K562 (cell line): ENCODE results near the gene PNPLA2. TPM values are rescaled to one million over a fixed set of nuclear protein-coding genes. Genes with fewer than 3 reads are reported as not detected.

ENCODE experiments used
- DPF2 ChIP-seq: fragments of 450-650 bp; IDR thresholded peaks from 2 replicates; pipeline ENCODE4 v1.6.1; 2016
- HDAC3 ChIP-seq: fragments of 450-650 bp; IDR thresholded peaks from 2 replicates; pipeline ENCODE4 v1.6.1; 2018; ENCODE audit warnings: borderline replicate concordance, mild to moderate bottlenecking, moderate library complexity; ENCODE audit not compliant: partially characterized antibody
- IRF9 ChIP-seq: fragments of 450-650 bp; IDR thresholded peaks from 2 replicates; pipeline ENCODE4 v1.6.1; 2016; ENCODE audit warnings: missing biosample characterization, missing genetic modification characterization
- MCM7 ChIP-seq, 2 experiments: fragments of 450-650 bp; IDR thresholded peaks; 2 replicates each; pipeline ENCODE4 v1.6.1; 2016 to 2018
- NCOA4 ChIP-seq: fragments of 450-650 bp; IDR thresholded peaks from 2 replicates; pipeline ENCODE4 v1.6.1; 2018; ENCODE audit warnings: mild to moderate bottlenecking; ENCODE audit not compliant: partially characterized antibody
- NKRF ChIP-seq: fragments of 450-650 bp; IDR thresholded peaks from 2 replicates; pipeline ENCODE4 v1.6.1; 2016; ENCODE audit warnings: borderline replicate concordance
- NR1H2 ChIP-seq: sonication (generic); formaldehyde crosslinking; IDR thresholded peaks from 2 replicates; pipeline ENCODE4 v1.4.0; 2020; ENCODE audit warnings: mild to moderate bottlenecking, missing genetic modification reagents
- PRDM10 ChIP-seq: fragments of 450-650 bp; IDR thresholded peaks from 2 replicates; pipeline ENCODE4 v1.6.1; 2018; ENCODE audit not compliant: partially characterized antibody
- RBBP5 ChIP-seq: fragments of 200-600 bp; sonication (generic); IDR thresholded peaks from 2 replicates; pipeline ENCODE4 v1.6.1; 2012; ENCODE audit warnings: borderline replicate concordance, mild to moderate bottlenecking, low read length, control low read depth, inconsistent platforms; ENCODE audit not compliant: insufficient read depth, poor library complexity, severe bottlenecking
- TARDBP ChIP-seq: fragments of 450-650 bp; IDR thresholded peaks from 2 replicates; pipeline ENCODE4 v1.6.1; 2016
- ZBTB2 ChIP-seq: fragments of 450-650 bp; IDR thresholded peaks from 2 replicates; pipeline ENCODE4 v1.6.1; 2016; ENCODE audit warnings: antibody characterized with exemption
- ZBTB5 ChIP-seq: fragments of 450-650 bp; IDR thresholded peaks from 2 replicates; pipeline ENCODE4 v1.6.1; 2017; ENCODE audit warnings: antibody characterized with exemption
- ZNF584 ChIP-seq: fragments of 200-800 bp; sonication (Bioruptor generic); IDR thresholded peaks from 2 replicates; pipeline ENCODE4 v1.6.1; 2016; ENCODE audit warnings: low read depth, mild to moderate bottlenecking, missing genetic modification characterization, missing compliant biosample characterization
- ZNF639 ChIP-seq, 2 experiments: fragments of 200-800 bp in 1 of 2; sonication (Bioruptor generic) in 1 of 2; sonication (generic) in 1 of 2; formaldehyde crosslinking in 1 of 2; IDR thresholded peaks in 1 of 2; conservative IDR thresholded peaks in 1 of 2; 2 replicates each; pipeline versions ENCODE4 v1.5.0 to v1.6.1; 2016 to 2020; ENCODE audit warnings: missing compliant biosample characterization in 1 of 2, missing genetic modification characterization in 1 of 2, missing genetic modification reagents in 1 of 2
- polyA plus RNA-seq, 8 experiments: library from polyadenylated mRNA; depleted of rRNA in 4 of 8; stranded (reverse) in 5 of 8; unstranded in 3 of 8; fragments of >200 nt; fragmentation: Nextera tagmentation in 2 of 8; fragmentation: Illumina TruSeq in 1 of 8; extraction: Ambion mirVana in 2 of 8; extraction: Trizol in 1 of 8; gene quantifications; 2 replicates each; pipeline versions ENCODE4 v1.2.1 to v1.2.3, GENCODE V29; 2011 to 2014; ENCODE audit warnings: inconsistent platforms in 1 of 8, missing spikeins in 1 of 8
- total RNA-seq, 7 experiments: library from RNA; depleted of rRNA in 6 of 7; stranded (reverse); fragments of >200 nt in 6 of 7; fragmentation: Illumina TruSeq in 2 of 7; extraction: Trizol in 2 of 7; gene quantifications; 2 replicates each; pipeline versions ENCODE4 v1.2.1 to v1.2.3, GENCODE V29; 2011 to 2021; ENCODE audit warnings: low replicate concordance in 1 of 7

PNPLA2 gene
- total and polyA plus RNA-seq, 9 of the 15 experiments (the other 6 are each of a cell fraction or from before 2014, with no cell fraction given), result 0.39 to 87.1 (median 8.4) TPM

- TF ChIP-seq ZNF584 (CRISPR knock-in tag), result no peak
- no peak for TF ChIP-seq RBBP5
- peak; percentile 69; the same call in 1 of the 2 replicates for TF ChIP-seq NKRF
- no peak for TF ChIP-seq NR1H2 (CRISPR knock-in tag)
- no peak for TF ChIP-seq PRDM10
- TF ChIP-seq DPF2, result no peak
- TF ChIP-seq IRF9, result no peak
- no peak for TF ChIP-seq MCM7 (IDR thresholded peaks at IDR 0.05)
- no peak for TF ChIP-seq ZBTB5
- TF ChIP-seq ZBTB2, result no peak
- TF ChIP-seq HDAC3, result no peak
- no peak for TF ChIP-seq ZNF639 (CRISPR knock-in tag; conservative IDR thresholded peaks at IDR 0.05 in 1 of 2, IDR thresholded peaks at IDR 0.05 in 1 of 2)
- TF ChIP-seq NCOA4, result no peak
- TF ChIP-seq TARDBP, result no peak
Measured at GRCh38 chr11:795634-796564, 22.8 kb upstream of the PNPLA2 start (continued).
